ENCODE data around the gene PARP3. TPM values are rescaled to one million over a fixed set of nuclear protein-coding genes. Genes with fewer than 3 reads are reported as not detected.
"Not testable (repeated sequence)": the region's sequence is repeated elsewhere in the genome, so short reads cannot be mapped to it uniquely, and the experiment has no call there.

PARP3 gene
- total RNA-seq, 4 donors from 2014 or later = 19.5 to 43.0 (median 22.8) TPM

GRCh38 chr3:51985063-51985462 is 42.9 kb downstream of the PARP3 start:
- Histone ChIP-seq H3K4me1 (peaks cover 0 to 48% (median 16%) of the 10 kb centered on the region in 3 donors), H3K27me3 (no peaks in the 10 kb centered on the region), H3K27ac (peak overlapping the region in 1 of 4 donors; percentile 1), H3K4me3 (no peak overlapping the region), H3K9me3 (no peaks in the 10 kb centered on the region), H3K36me3 (peaks cover 0 to 10% of the 10 kb centered on the region in 2 donors)
- TF ChIP-seq EP300 (IDR thresholded peaks at IDR 0.05) (no peak), CTCF (IDR thresholded peaks at IDR 0.05) (no peak), POLR2AphosphoS5 (IDR thresholded peaks at IDR 0.05) (no peak), POLR2A (IDR thresholded peaks at IDR 0.05) (no peak)
- no peak for ATAC-seq
- WGBS, 2 donors (ENCODE audit: low coverage in 1 of 2) = 86 to 100% methylated on average over 1 to 2 of the region's 6 CpGs

DNA sequence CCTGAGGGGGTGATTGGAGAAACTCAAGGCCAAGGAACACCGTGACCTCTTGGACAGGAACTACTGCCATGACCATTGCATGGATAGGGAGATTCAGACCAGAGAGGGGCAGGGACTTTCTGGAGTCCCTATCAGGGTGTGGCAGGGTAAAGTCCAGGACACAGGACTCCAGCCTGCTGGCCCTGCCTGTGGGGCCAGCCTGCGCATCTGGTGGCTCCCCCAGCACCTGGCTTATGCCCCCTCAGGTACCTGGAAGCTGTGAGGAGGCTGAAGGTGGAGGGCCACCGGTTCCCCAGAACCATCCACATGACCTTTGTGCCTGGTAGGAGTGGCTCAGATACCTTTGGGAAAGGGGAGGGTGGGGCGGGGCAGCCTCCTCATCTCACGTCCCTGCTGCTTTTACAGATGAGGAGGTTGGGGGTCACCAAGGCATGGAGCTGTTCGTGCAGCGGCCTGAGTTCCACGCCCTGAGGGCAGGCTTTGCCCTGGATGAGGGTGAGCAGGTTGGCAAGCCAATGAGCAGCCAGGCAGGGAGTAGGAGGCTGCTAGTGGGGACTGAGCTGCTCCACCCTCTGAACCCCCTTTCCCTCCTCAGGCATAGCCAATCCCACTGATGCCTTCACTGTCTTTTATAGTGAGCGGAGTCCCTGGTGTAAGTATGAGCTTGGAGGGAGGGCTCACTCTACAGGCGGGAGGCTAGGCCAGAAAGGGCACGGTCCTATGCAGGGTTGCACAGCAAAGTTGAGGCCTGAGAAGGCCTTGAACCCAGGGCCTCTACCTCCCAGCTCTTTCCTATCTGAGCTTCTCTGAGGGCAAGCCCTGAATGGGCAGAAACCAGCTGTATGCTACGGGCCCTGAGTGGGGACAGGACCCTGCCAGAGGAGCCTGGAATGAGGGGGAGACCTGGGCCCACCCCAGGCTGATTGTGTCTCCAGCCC is 44.1 kb downstream of the PARP3 start:
- Histone ChIP-seq H3K27me3 (no peaks in the 10 kb centered on the region), H3K9me3 (no peaks in the 10 kb centered on the region), H3K27ac (no peak overlapping the region), H3K36me3 (peaks cover 0 to 3% of the 10 kb centered on the region in 2 donors), H3K4me3 (no peak overlapping the region), H3K4me1 (peaks cover 0 to 50% (median 16%) of the 10 kb centered on the region in 3 donors)
- 100% methylated on average over 1 of the region's 12 CpGs; no CpG with 5 or more reads in 1 of the 2 donors for WGBS, 2 donors (ENCODE audit: low coverage in 1 of 2)
- no peak for ATAC-seq
- TF ChIP-seq CTCF (IDR thresholded peaks at IDR 0.05) (no peak), EP300 (IDR thresholded peaks at IDR 0.05) (no peak), POLR2AphosphoS5 (IDR thresholded peaks at IDR 0.05) (no peak), POLR2A (IDR thresholded peaks at IDR 0.05) (no peak)

DNA sequence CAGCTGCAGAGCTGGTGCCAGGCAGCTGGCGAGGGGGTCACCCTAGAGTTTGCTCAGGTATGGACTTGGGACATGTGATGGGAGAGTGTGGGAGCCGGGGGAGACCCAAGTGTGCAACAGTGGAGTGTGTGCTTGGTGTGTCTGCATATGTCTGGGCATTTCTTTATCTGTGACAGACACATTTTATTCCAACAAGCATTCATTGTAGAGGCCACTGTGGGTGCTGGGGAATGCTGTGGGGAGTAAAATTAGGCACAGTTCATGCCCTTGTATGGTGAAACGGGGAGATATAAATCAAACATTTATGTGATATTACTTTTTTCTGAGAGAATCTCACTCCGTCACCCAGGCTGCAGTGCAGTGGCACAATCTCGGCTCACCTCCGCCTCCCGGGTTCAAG is 45.4 kb downstream of the PARP3 start:
- Histone ChIP-seq H3K4me1 (peaks cover 0 to 44% (median 9%) of the 10 kb centered on the region in 3 donors), H3K27me3 (no peaks in the 10 kb centered on the region), H3K4me3 (no peak overlapping the region), H3K9me3 (no peaks in the 10 kb centered on the region), H3K36me3 (peaks cover 0 to 16% of the 10 kb centered on the region in 2 donors), H3K27ac (no peak overlapping the region)
- ATAC-seq = no peak
- 85 to 100% methylated on average over 2 to 6 of the region's 7 CpGs for WGBS, 2 donors (ENCODE audit: low coverage in 1 of 2)
- TF ChIP-seq CTCF (IDR thresholded peaks at IDR 0.05) (no peak), POLR2A (IDR thresholded peaks at IDR 0.05) (no peak), POLR2AphosphoS5 (IDR thresholded peaks at IDR 0.05) (no peak), EP300 (IDR thresholded peaks at IDR 0.05) (no peak)

DNA sequence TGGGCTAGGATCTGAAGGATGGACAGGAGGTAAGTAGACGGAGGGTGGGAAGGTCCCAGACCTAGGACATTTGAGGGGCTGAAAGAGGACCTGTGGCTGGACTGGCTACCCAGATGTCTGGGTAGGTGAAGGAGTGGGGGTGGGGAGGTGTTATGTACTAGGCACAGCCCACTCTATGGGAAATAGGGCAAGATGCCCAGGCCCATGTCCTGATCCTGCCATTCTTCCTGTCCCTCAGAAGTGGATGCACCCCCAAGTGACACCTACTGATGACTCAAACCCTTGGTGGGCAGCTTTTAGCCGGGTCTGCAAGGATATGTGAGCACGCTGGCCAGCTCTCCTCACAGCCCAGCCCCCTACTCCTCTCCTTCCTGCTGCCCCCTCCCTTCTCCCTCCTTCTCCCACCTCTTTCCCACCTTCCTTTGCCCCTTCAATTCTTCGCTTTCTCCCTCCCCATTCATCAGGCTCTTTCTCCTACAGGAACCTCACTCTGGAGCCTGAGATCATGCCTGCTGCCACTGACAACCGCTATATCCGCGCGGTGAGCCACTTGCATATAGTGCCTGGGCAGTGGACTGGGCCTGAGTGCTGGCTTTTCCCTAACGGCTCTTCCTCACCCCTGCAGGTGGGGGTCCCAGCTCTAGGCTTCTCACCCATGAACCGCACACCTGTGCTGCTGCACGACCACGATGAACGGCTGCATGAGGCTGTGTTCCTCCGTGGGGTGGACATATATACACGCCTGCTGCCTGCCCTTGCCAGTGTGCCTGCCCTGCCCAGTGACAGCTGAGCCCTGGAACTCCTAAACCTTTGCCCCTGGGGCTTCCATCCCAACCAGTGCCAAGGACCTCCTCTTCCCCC is 46.4 kb downstream of the PARP3 start:
- Histone ChIP-seq H3K4me3 (no peak overlapping the region), H3K36me3 (peaks cover 0 to 25% of the 10 kb centered on the region in 2 donors), H3K27ac (peak overlapping the region in 1 of 4 donors; percentile 54), H3K27me3 (no peaks in the 10 kb centered on the region), H3K4me1 (peaks cover 0 to 43% (median 7%) of the 10 kb centered on the region in 3 donors), H3K9me3 (no peaks in the 10 kb centered on the region)
- WGBS, 2 donors (ENCODE audit: low coverage in 1 of 2) = 71 to 76% methylated on average over 12 to 14 of the region's 15 CpGs
- no peak for TF ChIP-seq EP300 (IDR thresholded peaks at IDR 0.05)
- TF ChIP-seq CTCF (IDR thresholded peaks at IDR 0.05) = no peak
- no peak for TF ChIP-seq POLR2AphosphoS5 (IDR thresholded peaks at IDR 0.05)
- TF ChIP-seq POLR2A (IDR thresholded peaks at IDR 0.05) = no peak
- ATAC-seq = no peak

GRCh38 chr3:51990501-51990971 is 48.4 kb downstream of the PARP3 start:
- not testable (repeated sequence) for H3K4me3 ChIP-seq, ATAC-seq, H3K27me3 ChIP-seq, H3K9me3 ChIP-seq
- peaks cover 0 to 53% (median 15%) of the 10 kb centered on the region in 3 donors for H3K4me1 ChIP-seq
- no CpG with 5 or more reads among the region's 38 CpGs for WGBS, 2 donors (ENCODE audit: low coverage in 1 of 2)
- H3K27ac ChIP-seq = peak overlapping the region in 3 of 4 donors; percentile 49 to 54 (median 51)
- H3K36me3 ChIP-seq = peaks cover 0 to 41% of the 10 kb centered on the region in 2 donors

Data from gastroesophageal sphincter (tissue), 4 donors.